ENCODE results near the gene SERINC5.
"Not testable (repeated sequence)": the region's sequence is repeated elsewhere in the genome, so short reads cannot be mapped to it uniquely, and the experiment has no call there.

SERINC5 gene

GRCh38 chr5:80139466-80139972, 116.3 kb downstream of the SERINC5 start:
- no peak for DNase-seq (ENCODE audit: low read depth, low spot score)

GRCh38 chr5:80138486-80138885, 117.4 kb downstream of the SERINC5 start:
- DNase-seq (ENCODE audit: low read depth, low spot score), result no peak

DNA sequence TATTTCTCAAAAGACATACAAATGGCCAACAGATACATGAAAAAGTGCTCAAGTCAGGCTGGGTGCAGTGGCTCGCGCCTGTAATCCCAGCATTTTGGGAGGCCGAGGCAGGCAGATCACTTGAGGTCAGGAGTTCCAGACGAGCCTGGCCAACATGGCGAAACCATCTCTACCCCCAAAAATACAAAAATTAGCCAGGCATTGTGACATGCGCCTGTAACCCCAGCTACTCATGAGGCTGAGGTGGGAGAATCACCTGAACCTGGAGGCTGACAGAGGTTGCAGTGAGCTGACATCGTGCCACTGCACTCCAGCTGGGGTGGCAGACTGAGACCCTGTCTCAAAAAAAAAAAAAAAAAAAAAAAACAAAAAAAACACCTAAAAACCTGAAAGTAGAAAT, 119.0 kb downstream of the SERINC5 start:
- not testable (repeated sequence) for DNase-seq (ENCODE audit: low read depth, low spot score)

DNA sequence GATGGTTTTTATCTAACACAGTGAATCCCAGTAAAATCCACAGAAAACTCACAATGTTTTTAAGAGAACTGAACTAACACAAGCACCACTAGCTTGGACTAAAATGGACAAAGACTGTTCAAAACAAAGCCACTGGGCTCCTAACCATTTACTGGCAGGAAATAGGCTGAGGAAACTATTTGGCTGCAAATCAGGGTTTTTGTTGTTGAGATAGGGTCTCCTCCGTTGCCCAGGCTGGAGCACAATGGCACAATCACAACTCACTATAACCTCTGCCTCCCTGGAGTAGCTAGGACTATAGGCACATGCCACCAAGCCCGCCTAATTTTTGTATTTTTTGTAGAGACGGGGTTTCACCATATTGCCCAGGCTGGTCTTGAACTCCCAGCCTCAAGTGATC, 121.0 kb downstream of the SERINC5 start:
- no peak for DNase-seq (ENCODE audit: low read depth, low spot score)

GRCh38 chr5:80129146-80129545, 126.7 kb downstream of the SERINC5 start:
- DNase-seq (ENCODE audit: low read depth, low spot score), result no peak

- DNase-seq (ENCODE audit: low read depth, low spot score), result no peak
Measured at GRCh38 chr5:80128141-80128540, 127.7 kb downstream of the SERINC5 start.

DNA sequence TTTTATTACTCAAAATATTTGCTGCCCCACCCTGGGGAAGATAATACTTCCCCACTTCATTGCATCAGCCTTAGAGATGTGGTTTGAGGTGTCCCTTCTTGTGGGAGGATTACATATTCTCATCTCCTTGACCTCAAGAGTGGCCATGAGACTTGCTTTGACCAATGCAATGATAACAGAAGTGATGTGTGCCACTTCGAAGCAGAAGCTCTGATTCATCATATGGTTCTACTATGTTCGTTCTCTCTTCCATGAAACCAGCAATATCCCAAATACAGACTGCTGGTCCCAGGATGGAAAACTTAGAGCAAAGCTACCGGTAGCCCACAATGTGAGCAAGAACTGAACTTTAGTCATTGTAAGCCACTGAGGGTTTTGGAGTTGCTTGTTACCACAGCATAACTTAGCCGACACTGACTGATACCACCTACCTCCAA, 128.7 kb downstream of the SERINC5 start:
- no peak for DNase-seq (ENCODE audit: low read depth, low spot score)

DNA sequence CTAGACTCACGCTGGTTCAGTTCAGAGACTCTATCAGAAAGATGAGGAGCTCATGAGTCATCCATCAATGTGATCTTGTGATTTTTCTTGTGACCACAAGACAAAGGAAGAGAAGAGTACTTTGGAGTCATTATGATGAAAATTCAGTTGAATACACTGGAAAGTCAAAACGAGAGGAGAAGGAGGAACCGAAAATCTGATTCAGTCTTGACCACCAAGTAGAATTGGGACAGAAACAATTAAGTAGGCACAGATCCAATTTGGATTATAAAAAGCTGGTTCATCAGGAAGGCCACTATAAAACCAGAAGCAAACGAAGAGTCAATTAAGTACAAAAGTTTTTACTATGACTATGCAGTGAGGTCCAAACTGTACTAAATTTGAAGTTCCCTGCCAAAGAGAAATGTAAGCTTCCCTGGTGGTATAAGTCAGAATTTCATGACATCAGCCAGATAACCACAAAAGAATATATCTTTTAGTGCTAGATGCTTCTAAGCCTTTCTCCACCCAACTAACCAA, 129.8 kb downstream of the SERINC5 start:
- no peak for DNase-seq (ENCODE audit: low read depth, low spot score)

GRCh38 chr5:80125022-80125961, 130.6 kb downstream of the SERINC5 start:
- no peak for DNase-seq (ENCODE audit: low read depth, low spot score)

DNA sequence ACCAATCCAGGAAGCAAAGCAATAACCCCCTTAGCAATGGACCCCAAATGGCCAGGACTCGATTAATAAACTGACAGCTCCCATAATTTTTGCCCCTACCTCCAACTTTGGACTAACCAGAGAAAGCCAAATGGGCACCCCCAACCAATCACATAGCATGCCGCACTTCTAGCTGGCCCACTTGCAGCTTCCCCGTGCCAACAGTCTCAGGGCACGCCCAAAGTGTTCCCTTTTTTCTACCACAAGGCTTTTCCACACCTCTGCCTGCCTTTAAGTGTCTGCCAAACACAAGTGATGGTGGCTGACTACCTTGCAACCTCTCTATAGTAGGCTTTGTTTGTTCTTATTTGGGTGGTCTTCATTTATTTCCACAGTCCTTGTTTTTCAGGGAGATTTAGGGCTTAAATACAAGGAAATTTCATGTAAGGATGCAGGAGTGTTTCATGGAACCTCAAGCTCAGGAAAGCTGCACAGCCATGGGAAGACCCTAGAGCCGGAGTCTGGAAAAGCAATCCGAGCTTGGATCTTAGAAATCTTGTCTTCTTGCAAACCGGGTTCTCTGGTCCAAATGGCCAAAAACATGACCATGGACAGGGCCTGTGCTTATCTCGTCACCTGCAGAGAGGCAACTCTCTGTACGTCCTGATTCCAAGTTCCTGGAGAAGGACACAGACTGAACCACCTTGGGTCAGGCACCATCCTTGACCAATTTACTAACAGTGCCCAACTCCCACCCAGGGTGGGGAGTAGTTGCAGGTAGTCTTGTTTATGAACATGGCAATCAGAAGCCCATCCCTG, 131.5 kb downstream of the SERINC5 start:
- DNase-seq (ENCODE audit: low read depth, low spot score), result no peak

- no peak for DNase-seq (ENCODE audit: low read depth, low spot score)
Measured at GRCh38 chr5:80122579-80122978, 133.3 kb downstream of the SERINC5 start.

GRCh38 chr5:80119372-80119771, 136.5 kb downstream of the SERINC5 start:
- DNase-seq (ENCODE audit: low read depth, low spot score), result no peak

- DNase-seq (ENCODE audit: low read depth, low spot score), result no peak
Measured at GRCh38 chr5:80117446-80117845, 138.4 kb downstream of the SERINC5 start.

GRCh38 chr5:80116465-80116864, 139.4 kb downstream of the SERINC5 start:
- no peak for DNase-seq (ENCODE audit: low read depth, low spot score)

DNA sequence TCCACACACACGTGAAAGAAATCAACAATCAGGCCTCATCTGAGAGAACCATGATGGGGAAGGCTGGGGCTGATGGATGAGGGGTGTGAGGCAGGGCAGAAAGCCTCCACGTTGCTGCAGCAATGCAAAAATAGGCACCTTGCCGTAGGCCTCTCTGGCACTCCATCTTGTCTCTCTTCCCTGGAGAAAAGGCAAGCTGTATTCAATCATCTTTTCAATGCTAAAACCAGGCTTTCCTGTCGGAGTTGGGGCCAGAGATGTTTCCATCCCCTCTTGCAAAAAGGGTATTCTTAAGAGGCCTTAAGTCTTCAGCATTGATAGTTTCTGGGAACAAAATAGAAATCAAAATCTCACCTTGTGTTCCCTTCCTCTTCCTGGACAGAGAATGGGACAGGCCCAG, 139.8 kb downstream of the SERINC5 start:
- no peak for DNase-seq (ENCODE audit: low read depth, low spot score)

GRCh38 chr5:80114860-80115259, 141.0 kb downstream of the SERINC5 start:
- no peak for DNase-seq (ENCODE audit: low read depth, low spot score)

GRCh38 chr5:80111376-80111990, 144.4 kb downstream of the SERINC5 start:
- DNase-seq (ENCODE audit: low read depth, low spot score), result not testable (repeated sequence)

- DNase-seq (ENCODE audit: low read depth, low spot score), result no peak
Measured at GRCh38 chr5:80109646-80110478, 146.0 kb downstream of the SERINC5 start.

DNA sequence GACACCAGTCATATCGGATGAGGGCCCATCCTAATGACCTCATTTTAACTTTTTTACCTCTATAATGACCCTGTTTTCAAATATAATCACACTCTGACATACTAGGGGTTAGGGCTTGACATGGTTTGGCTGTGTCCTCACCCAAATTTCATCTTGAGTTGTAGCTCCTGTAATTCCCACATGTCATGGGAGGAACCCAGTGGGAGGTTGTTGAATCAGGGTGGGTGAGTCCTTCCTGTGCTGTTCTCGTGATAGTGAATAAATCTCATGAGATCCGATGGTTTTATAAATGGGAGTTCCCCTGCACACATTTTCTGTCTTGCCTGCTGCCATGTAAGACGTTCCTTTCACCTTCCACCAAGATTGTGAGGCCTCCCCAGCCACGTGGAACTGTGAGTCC, 148.9 kb downstream of the SERINC5 start:
- DNase-seq (ENCODE audit: low read depth, low spot score), result no peak

- no peak for DNase-seq (ENCODE audit: low read depth, low spot score)
Measured at GRCh38 chr5:80105698-80106439, 150.0 kb downstream of the SERINC5 start.
